ENCODE results near the gene HABP4.
A peak's percentile ranks its signal among the peaks of the same experiment; 100 is the strongest.

The HABP4 gene

GRCh38 chr9:96437454-96437853 lies 12.5 kb upstream of the HABP4 start:
- no peaks in the 10 kb centered on the region for H3K36me3 ChIP-seq (ENCODE audit: control insufficient read depth, low read depth, low read length)
- no peaks in the 10 kb centered on the region for H3K9me3 ChIP-seq (ENCODE audit: control insufficient read depth, low read depth, low read length)
- no peak overlapping the region for H3K9ac ChIP-seq (ENCODE audit: low read length)
- H3K27ac ChIP-seq (ENCODE audit: low read length), result no peak overlapping the region
- no peak overlapping the region for H3K4me3 ChIP-seq (ENCODE audit: low read length)
- H3K4me1 ChIP-seq (ENCODE audit: control insufficient read depth, low read depth, low read length), result no peaks in the 10 kb centered on the region
- no peaks in the 10 kb centered on the region for H3K27me3 ChIP-seq (ENCODE audit: control insufficient read depth, insufficient read depth, low read length)

GRCh38 chr9:96440671-96441199 lies 9.2 kb upstream of the HABP4 start:
- no peak overlapping the region for H3K27ac ChIP-seq (ENCODE audit: low read length)
- H3K4me1 ChIP-seq (ENCODE audit: control insufficient read depth, low read depth, low read length), result no peaks in the 10 kb centered on the region
- no peaks in the 10 kb centered on the region for H3K27me3 ChIP-seq (ENCODE audit: control insufficient read depth, insufficient read depth, low read length)
- no peak overlapping the region for H3K4me3 ChIP-seq (ENCODE audit: low read length)
- H3K9me3 ChIP-seq (ENCODE audit: control insufficient read depth, low read depth, low read length), result no peaks in the 10 kb centered on the region
- H3K36me3 ChIP-seq (ENCODE audit: control insufficient read depth, low read depth, low read length), result no peaks in the 10 kb centered on the region
- no peak overlapping the region for H3K9ac ChIP-seq (ENCODE audit: low read length)

GRCh38 chr9:96441798-96442445 lies 8.0 kb upstream of the HABP4 start:
- H3K4me3 ChIP-seq (ENCODE audit: low read length), result no peak overlapping the region
- no peaks in the 10 kb centered on the region for H3K27me3 ChIP-seq (ENCODE audit: control insufficient read depth, insufficient read depth, low read length)
- no peak overlapping the region for H3K27ac ChIP-seq (ENCODE audit: low read length)
- H3K36me3 ChIP-seq (ENCODE audit: control insufficient read depth, low read depth, low read length), result no peaks in the 10 kb centered on the region
- no peaks in the 10 kb centered on the region for H3K9me3 ChIP-seq (ENCODE audit: control insufficient read depth, low read depth, low read length)
- no peaks in the 10 kb centered on the region for H3K4me1 ChIP-seq (ENCODE audit: control insufficient read depth, low read depth, low read length)
- H3K9ac ChIP-seq (ENCODE audit: low read length), result no peak overlapping the region

- Histone ChIP-seq H3K9me3 (ENCODE audit: control insufficient read depth, low read depth, low read length) (no peaks in the 10 kb centered on the region), H3K9ac (ENCODE audit: low read length) (no peak overlapping the region), H3K4me3 (ENCODE audit: low read length) (no peak overlapping the region), H3K36me3 (ENCODE audit: control insufficient read depth, low read depth, low read length) (no peaks in the 10 kb centered on the region), H3K4me1 (ENCODE audit: control insufficient read depth, low read depth, low read length) (no peaks in the 10 kb centered on the region), H3K27me3 (ENCODE audit: control insufficient read depth, insufficient read depth, low read length) (no peaks in the 10 kb centered on the region), H3K27ac (ENCODE audit: low read length) (no peak overlapping the region)
Measured at GRCh38 chr9:96442491-96442890, 7.5 kb upstream of the HABP4 start.

GRCh38 chr9:96447406-96447805 lies 2.6 kb upstream of the HABP4 start:
- peaks cover 5% of the 10 kb centered on the region for H3K4me1 ChIP-seq (ENCODE audit: control insufficient read depth, low read depth, low read length)
- H3K9me3 ChIP-seq (ENCODE audit: control insufficient read depth, low read depth, low read length), result no peaks in the 10 kb centered on the region
- H3K4me3 ChIP-seq (ENCODE audit: low read length), result no peak overlapping the region
- H3K36me3 ChIP-seq (ENCODE audit: control insufficient read depth, low read depth, low read length), result no peaks in the 10 kb centered on the region
- H3K9ac ChIP-seq (ENCODE audit: low read length), result no peak overlapping the region
- peaks cover 34% of the 10 kb centered on the region for H3K27me3 ChIP-seq (ENCODE audit: control insufficient read depth, insufficient read depth, low read length)
- no peak overlapping the region for H3K27ac ChIP-seq (ENCODE audit: low read length)

- peaks cover 34% of the 10 kb centered on the region for H3K27me3 ChIP-seq (ENCODE audit: control insufficient read depth, insufficient read depth, low read length)
- H3K9ac ChIP-seq (ENCODE audit: low read length), result no peak overlapping the region
- H3K27ac ChIP-seq (ENCODE audit: low read length), result no peak overlapping the region
- no peaks in the 10 kb centered on the region for H3K9me3 ChIP-seq (ENCODE audit: control insufficient read depth, low read depth, low read length)
- no peaks in the 10 kb centered on the region for H3K36me3 ChIP-seq (ENCODE audit: control insufficient read depth, low read depth, low read length)
- no peak overlapping the region for H3K4me3 ChIP-seq (ENCODE audit: low read length)
- H3K4me1 ChIP-seq (ENCODE audit: control insufficient read depth, low read depth, low read length), result peaks cover 5% of the 10 kb centered on the region
Measured at GRCh38 chr9:96448546-96449170, 1.3 kb upstream of the HABP4 start.

- Histone ChIP-seq H3K9me3 (ENCODE audit: control insufficient read depth, low read depth, low read length) (no peaks in the 10 kb centered on the region), H3K4me3 (ENCODE audit: low read length) (peak overlapping the region; percentile 73), H3K27me3 (ENCODE audit: control insufficient read depth, insufficient read depth, low read length) (peaks cover 34% of the 10 kb centered on the region), H3K9ac (ENCODE audit: low read length) (no peak overlapping the region), H3K4me1 (ENCODE audit: control insufficient read depth, low read depth, low read length) (peaks cover 5% of the 10 kb centered on the region), H3K36me3 (ENCODE audit: control insufficient read depth, low read depth, low read length) (no peaks in the 10 kb centered on the region), H3K27ac (ENCODE audit: low read length) (no peak overlapping the region)
Measured at GRCh38 chr9:96449523-96449844, 485 bp upstream of the HABP4 start.

- Histone ChIP-seq H3K9ac (ENCODE audit: low read length) (peak overlapping the region; percentile 18), H3K4me1 (ENCODE audit: control insufficient read depth, low read depth, low read length) (peaks cover 5% of the 10 kb centered on the region), H3K36me3 (ENCODE audit: control insufficient read depth, low read depth, low read length) (no peaks in the 10 kb centered on the region), H3K27me3 (ENCODE audit: control insufficient read depth, insufficient read depth, low read length) (peaks cover 34% of the 10 kb centered on the region), H3K9me3 (ENCODE audit: control insufficient read depth, low read depth, low read length) (no peaks in the 10 kb centered on the region), H3K27ac (ENCODE audit: low read length) (no peak overlapping the region), H3K4me3 (ENCODE audit: low read length) (peak overlapping the region; percentile 66)
Measured at GRCh38 chr9:96450613-96451528, 902 bp downstream of the HABP4 start.

GRCh38 chr9:96453625-96454024 lies 3.7 kb downstream of the HABP4 start:
- Histone ChIP-seq H3K27ac (ENCODE audit: low read length) (no peak overlapping the region), H3K4me1 (ENCODE audit: control insufficient read depth, low read depth, low read length) (peaks cover 5% of the 10 kb centered on the region), H3K36me3 (ENCODE audit: control insufficient read depth, low read depth, low read length) (no peaks in the 10 kb centered on the region), H3K9ac (ENCODE audit: low read length) (no peak overlapping the region), H3K4me3 (ENCODE audit: low read length) (no peak overlapping the region), H3K27me3 (ENCODE audit: control insufficient read depth, insufficient read depth, low read length) (peaks cover 26% of the 10 kb centered on the region), H3K9me3 (ENCODE audit: control insufficient read depth, low read depth, low read length) (no peaks in the 10 kb centered on the region)

- no peaks in the 10 kb centered on the region for H3K27me3 ChIP-seq (ENCODE audit: control insufficient read depth, insufficient read depth, low read length)
- H3K9ac ChIP-seq (ENCODE audit: low read length), result no peak overlapping the region
- no peaks in the 10 kb centered on the region for H3K36me3 ChIP-seq (ENCODE audit: control insufficient read depth, low read depth, low read length)
- H3K4me3 ChIP-seq (ENCODE audit: low read length), result no peak overlapping the region
- H3K27ac ChIP-seq (ENCODE audit: low read length), result no peak overlapping the region
- H3K4me1 ChIP-seq (ENCODE audit: control insufficient read depth, low read depth, low read length), result peaks cover 25% of the 10 kb centered on the region
- H3K9me3 ChIP-seq (ENCODE audit: control insufficient read depth, low read depth, low read length), result no peaks in the 10 kb centered on the region
Measured at GRCh38 chr9:96457266-96457665, 7.3 kb downstream of the HABP4 start.

- no peak overlapping the region for H3K27ac ChIP-seq (ENCODE audit: low read length)
- H3K4me1 ChIP-seq (ENCODE audit: control insufficient read depth, low read depth, low read length), result peaks cover 30% of the 10 kb centered on the region
- H3K9me3 ChIP-seq (ENCODE audit: control insufficient read depth, low read depth, low read length), result no peaks in the 10 kb centered on the region
- H3K27me3 ChIP-seq (ENCODE audit: control insufficient read depth, insufficient read depth, low read length), result no peaks in the 10 kb centered on the region
- H3K36me3 ChIP-seq (ENCODE audit: control insufficient read depth, low read depth, low read length), result no peaks in the 10 kb centered on the region
- H3K9ac ChIP-seq (ENCODE audit: low read length), result no peak overlapping the region
- no peak overlapping the region for H3K4me3 ChIP-seq (ENCODE audit: low read length)
Measured at GRCh38 chr9:96458226-96458625, 8.3 kb downstream of the HABP4 start.

All from iPS-18a (cell line).